DMS153 treated with DMSO at 0.1 percent for 48 hours (cell line): Measurements from ENCODE around the gene OBP2B.
"Not testable (repeated sequence)": the region's sequence is repeated elsewhere in the genome, so short reads cannot be mapped to it uniquely, and the experiment has no call there.

Experiments used
- DNase-seq: peaks from one replicate; lab custom pipeline; 2025; ENCODE audit not compliant: unreplicated experiment; lab: John Stamatoyannopoulos, UW

OBP2B gene

DNA sequence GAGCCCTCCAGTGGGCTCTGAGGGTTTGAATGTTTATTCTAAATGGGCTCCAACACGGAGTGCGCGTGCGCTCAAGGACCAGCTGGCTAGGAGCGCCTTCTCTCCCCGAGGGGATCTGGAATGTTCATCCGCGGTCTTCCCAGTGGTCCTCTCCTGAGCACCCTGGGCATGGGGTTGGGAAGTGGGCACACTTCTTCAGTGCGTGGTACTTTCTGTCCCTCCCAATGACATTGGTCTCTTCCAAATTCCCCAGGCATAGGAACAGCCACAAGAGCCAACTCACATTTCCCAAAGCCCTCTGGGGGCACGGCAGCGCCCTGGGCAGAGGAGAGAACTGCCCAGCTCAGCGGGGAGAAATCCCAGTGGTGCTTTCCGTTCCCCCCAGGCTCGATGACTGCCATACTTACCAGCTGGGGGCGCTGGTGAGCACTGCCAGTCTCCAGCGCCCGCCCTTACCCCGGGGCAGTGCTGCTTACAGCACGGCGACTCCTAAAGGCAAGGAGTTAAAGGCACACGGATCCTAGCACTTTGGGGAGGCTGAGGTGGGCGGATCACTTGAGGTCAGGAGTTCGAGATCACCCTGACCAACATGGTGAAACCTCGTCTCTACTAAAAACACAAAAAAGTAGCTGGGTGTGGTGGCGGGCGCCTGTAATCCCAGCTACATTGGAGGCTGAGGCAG, 29.9 kb upstream of the OBP2B start:
- DNase-seq: no peak

- no peak for DNase-seq
Observed at GRCh38 chr9:133238272-133238850, 29.3 kb upstream of the OBP2B start.

DNA sequence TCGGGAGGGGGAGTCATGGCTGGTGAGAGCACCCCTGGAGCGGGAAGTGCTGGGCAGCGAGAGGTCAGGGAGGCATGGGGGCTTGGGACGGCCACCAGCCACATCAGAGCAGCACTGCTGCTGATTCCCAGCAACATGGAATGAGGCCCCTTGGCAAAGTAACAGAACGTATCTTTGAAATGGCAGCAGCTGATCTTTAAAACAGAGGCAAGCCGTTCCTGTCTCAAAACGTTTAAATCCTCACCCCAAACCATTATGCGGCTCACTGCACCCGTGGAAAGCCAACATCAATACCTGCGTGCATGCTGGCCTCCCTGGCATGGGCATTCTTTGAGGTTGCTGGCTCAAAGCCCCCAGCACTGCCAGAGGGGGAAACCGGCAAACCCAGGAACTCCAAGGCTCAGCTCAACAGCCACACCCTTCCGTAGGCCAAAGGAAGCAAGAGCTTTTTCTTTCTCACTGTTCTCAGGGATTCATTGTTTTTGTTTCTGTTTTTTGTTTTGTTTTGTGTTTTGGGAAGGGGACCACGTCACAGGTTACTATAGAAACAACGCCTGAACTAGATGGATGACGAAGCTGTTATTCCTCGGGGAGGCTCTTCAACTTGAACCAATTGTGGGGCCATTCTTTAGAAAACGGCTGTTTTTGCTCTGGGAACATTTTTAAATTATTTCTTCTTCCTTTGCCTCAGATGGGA, 28.1 kb upstream of the OBP2B start:
- no peak for DNase-seq

DNA sequence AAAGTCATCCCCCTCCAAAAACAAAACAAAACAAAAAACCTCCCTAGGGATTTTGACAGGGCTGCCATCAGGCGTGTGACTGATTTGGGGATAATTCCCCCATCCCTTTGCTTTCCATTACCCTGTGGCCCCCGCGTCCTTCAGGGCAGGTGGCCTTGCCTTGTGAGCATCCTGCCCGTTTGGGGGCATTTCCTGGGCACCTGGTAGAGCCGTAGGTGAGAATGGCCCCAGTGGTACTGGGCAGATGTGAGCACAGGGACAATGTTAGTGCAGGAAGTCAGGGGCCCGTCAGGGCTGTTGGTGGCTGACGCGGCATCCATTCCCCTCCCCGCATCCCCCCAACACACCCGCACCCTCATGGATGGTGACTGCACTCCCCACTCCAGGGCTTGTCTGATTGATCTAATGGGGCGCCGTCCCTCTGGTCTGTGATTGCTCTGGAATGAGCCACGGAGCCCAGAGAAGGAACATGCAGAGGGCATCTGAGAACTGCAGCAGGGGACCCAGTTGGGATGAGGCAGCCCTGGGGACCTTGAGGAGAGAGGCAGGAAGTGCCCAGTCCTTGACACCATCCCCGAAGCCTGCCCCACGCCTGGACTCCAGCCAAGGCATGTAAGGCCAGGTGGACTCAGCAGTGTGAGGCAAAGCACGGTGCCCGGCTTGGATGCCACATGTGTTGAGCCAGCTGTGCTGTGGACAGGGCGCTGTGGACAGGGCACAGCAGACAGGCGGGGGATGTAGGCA, 27.4 kb upstream of the OBP2B start:
- not testable (repeated sequence) for DNase-seq

- no peak for DNase-seq
Observed at GRCh38 chr9:133235549-133236222, 26.6 kb upstream of the OBP2B start.

DNA sequence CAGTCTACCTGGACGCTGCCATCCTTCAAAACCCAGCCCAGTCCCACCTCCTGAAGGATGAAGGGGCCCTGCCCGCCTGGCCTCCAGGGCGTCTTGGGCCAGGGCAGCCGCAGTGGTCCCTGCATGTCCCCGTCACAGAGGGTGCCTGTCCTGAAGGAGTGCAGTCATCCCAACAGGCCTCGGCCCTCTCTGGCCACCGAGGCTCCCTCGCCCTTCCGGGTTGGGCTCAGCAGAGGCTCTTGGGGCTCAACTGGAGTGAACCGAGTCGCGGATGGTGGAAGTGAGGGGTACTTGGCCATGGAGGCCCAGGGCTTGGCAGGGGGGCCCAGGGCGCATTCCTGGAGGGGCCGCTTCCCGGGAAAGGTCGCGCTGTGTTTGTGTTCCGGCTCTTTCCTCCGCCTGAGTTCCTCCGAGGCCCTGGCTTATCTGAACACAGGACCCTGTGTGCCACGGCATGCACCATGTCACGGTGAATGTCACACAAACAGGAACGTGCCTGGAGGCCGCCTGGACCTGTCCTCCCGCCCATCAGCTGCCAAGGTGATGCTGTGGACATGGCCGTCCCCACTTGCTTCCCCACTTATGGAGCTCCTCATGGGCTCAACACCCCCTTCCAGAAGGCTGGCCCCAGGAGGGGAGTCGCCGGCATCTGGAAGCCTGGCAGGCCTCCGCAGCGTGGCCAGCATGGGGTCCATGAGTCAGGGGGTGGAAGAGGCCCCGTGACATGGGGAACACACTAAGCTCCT, 25.7 kb upstream of the OBP2B start:
- DNase-seq: no peak

DNA sequence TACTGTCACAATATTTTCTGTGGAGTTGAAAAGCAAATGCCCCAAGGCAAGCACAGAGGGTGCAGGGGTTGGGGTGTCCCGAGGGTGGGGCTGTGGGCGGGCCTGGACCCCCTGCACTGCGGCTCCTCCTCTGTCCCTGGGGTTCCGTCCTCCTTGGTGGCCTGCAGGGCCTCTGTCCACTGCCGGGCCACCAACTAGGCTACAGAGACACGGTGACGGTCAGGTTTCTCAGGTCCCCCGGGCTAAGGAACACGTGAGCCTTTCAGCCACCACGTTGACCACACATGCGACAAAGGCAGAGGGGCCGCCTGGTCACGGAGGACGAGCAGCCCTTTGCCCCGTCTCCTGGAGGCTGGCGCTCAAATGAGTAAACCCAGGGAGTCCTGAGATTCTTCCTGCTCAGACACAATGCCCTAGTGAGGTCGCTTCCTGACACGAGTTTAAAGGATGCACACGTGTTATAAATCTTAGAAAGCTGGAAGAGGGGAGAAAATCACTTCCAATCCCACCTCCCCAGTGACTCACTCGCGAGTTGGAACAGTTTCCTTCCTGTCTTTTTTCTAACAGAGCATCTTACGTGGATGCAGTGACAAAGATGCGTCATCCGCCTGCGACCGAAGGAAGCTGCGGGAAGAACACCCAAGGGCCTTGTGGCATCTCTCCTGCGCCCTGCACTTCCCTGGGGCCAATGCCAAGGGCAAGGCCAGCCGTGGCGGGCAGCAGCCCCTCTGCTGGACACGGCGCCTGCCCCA, 24.8 kb upstream of the OBP2B start:
- DNase-seq: no peak

GRCh38 chr9:133231934-133232568, 23.0 kb upstream of the OBP2B start:
- not testable (repeated sequence) for DNase-seq

DNA sequence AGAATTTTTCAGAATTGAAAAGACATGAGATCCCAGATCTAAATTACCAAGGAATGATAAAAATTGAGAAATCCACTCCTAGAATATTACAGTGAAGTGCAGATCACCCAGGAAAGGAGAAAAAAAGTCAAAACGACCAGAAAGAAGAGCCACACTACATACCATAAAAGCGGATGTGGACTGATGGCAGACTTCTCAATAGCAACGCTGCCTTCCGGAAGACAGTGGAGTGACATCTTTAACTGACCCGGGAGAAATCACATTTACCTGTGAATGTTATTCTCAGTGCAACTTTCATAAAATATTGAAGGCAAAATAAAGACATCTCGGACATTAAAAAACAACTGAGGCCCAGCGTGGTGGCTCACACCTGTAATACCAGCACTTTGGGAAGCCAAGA, 21.5 kb upstream of the OBP2B start:
- not testable (repeated sequence) for DNase-seq

DNA sequence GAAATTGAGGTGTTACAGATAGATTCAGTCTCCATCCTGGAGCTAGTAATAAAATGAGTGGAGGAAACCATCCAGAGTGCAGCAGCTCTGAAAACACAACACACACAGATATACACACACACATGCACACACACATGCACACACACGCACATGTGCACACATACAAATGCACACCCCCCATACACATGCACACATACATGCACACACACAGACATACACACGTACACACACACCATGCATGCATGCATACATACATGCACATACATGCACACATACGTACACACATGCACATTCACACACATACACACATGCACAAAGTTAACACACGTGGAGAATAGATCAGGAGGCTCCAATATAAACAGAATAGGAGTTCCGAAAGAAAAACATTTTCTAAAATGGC, 21.0 kb upstream of the OBP2B start:
- DNase-seq: no peak

DNA sequence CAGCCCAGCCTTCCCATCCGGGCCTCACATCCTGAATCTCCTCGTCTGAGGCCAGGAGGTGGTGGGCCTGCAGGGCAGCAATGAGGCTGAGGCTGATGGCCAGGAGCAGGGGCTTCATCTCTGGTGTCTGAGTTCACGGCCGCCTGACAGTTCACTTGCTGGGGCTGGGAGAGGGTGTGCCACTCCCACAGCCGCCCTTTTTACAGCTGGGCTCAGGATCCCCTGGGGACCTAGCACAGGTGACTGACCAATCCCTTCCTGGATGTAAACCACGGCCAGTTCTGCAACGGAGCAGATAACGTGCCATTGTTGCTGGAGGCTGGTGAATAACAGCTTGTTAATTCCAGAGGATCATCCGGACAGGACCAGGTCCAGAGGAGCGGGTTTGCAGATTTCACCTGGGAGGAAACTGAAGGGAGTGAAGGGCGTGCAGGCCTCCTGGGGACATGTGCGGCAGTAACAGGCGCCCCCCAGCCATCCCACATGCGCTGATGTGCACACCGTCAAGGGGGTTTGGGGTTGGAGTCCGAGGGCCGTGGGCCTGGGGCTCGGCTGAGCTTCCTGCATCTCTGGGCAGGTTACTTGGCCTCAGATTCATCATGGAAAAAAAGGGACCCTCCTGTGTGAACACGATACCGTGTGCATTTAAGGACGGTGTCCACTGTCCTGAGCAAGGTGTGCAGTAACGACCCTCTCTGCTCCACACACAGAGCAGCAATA, 19.6 kb upstream of the OBP2B start:
- not testable (repeated sequence) for DNase-seq

DNA sequence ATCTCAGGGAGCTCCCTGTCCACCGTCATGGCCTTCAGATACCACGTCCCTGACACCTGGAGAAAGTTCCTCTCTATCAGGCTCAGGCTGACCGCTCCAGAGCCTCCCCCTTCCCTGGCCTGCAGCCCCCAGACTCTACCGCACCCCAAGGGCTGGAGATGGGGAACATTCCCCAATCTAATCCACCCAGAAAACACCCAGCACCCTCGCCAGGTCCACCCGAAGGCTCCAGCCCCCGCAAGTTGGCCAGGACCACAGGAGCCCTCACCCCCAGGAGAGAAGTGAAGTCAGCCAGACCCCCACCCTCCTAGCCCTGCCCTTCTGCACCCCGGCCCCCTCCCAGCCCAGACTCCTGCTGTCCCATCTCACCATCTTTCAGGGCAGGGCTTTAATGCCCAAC, 18.9 kb upstream of the OBP2B start:
- DNase-seq: not testable (repeated sequence)

DNA sequence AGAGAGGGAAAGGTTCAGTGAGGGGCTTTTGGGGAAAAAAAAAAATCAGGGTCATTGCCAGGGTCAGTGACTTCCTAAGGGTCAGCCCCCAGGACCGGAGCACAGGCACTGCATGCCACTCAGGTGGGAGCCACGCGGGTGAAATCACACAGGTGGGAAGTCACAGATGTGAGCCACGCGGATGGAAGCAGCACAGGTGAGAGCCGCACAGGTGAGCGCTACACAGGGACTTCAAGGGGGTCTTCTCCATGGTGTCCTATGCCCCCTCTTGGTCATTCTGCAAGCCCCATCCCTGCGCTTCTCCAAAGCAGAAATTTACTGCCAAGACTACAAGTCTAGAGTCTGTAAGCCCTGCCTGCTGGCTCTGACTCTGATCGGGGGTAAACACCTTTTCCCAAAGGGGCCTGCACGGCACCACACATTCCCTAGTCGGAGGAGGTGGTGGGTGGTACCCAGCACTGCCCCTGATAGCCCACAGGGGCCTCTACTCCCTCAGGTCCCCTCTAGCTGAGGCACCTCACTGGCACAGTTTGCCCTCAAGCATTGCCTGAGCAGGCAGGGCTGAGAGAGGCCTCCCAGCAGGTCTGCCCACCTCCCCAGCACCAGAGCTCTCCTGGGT, 18.3 kb upstream of the OBP2B start:
- DNase-seq: no peak

DNA sequence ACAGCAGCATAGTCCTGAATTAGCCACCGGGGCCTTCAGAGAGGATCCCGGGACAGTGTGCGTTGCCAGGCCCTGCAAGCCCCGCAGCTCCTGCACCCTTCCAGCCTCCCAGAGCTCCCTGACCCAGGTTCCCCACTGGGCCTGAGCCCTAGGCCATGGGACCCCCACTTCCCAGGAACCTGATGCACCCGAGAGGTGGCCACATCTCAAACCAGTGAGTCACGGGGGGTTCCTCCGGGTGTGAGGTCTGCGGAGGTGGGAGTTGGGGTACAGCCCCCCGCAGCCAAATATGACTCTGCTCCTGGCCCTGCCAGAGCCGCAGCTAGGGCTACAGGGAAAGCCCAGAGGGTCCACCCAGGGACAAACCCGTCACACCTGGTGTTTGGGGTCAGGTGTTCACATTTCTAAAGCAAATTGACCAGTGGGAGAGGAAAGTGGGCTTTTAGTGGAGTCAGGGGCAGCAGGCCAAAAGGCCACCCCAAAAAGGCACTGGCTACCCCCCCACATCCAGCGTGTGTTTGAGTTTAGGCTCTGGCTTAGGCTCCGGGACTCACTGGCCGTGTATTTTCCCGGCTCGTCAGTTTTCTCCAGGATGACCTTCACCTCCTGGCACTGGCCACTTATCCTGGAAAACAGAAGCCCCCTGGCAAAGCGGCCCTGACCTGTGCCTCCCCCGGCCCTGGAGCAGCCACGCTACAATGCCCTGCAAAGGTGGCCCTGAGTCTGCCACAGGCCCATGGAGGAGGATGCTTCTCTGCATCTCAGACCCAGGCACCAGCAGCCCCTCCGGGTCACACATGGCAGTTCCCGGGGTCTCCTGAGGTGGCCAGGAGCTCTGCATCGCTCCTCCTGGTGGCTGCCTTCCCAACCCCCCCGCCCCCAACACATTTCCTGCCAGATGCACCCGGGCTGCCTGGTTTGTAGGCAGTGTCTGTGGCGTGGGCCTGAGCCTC, 17.4 kb upstream of the OBP2B start:
- DNase-seq: no peak

GRCh38 chr9:133225171-133226011, 16.3 kb upstream of the OBP2B start:
- DNase-seq: no peak

- DNase-seq: no peak
Observed at GRCh38 chr9:133224762-133225161, 15.7 kb upstream of the OBP2B start.
